ENCODE measurements around the gene MYRIP.

- TF ChIP-seq CTCF (IDR thresholded peaks at IDR 0.05; ENCODE audit: low read length) (no peak), EZH2 (IDR thresholded peaks at IDR 0.05; ENCODE audit: borderline replicate concordance, low read length) (no peak)
Measured at GRCh38 chr3:40108643-40109042, 299.2 kb downstream of the MYRIP start.

Measured in OCI-LY1 (cell line).